ENCODE results near the gene ARHGEF2.
A peak's percentile ranks its signal among the peaks of the same experiment; 100 is the strongest.

The ARHGEF2 gene

DNA sequence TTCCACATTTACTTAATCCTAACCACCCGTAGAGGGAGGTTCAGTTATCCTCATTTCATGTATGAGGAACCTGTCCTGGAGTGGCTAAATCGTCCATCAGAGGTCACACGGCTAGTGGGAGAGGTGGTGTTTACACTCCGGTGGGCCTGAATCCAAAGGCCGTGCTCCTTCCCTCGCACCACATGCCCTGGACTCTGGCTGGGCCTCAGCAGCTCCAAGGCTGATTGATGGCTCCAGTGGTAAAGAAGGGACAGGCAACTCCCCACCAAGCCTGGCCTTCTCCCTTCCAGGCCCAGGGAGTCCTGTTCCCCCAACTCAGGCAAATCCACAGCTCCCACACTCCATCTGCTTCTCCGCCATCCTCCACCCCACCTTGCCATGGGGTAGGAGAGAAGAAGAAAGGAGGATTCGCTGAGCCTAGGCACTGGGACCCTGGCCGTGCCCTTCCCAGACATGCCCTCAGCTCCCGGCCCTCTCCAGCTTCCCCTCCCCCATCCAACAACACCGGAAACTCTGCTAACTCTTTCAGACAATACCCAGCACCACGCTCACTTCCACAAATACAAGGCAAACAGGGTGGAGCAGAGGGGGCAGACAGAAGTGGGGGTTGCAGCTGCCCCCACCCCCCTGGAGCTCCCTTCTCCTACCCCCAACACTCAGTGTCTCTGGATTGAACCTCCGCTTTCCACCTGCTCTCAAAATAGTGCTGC, 10.9 kb downstream of the ARHGEF2 start:
- Histone ChIP-seq H3K27me3 (ENCODE audit: insufficient read depth, poor library complexity, severe bottlenecking) (no peaks in the 10 kb centered on the region), H3K27ac (replicated peaks) (peak overlapping the region; percentile 76), H3K4me3 (replicated peaks; ENCODE audit: insufficient read depth, low read length) (0 out of 2 replicates have a peak overlapping the region, but pooled peaks have one; percentile 8)
- TF ChIP-seq POLR2AphosphoS5 (IDR thresholded peaks at IDR 0.05; ENCODE audit: low read depth) (peak; percentile 80), GABPA (IDR thresholded peaks at IDR 0.05; ENCODE audit: low read depth) (0 out of 2 replicates have a peak, but pooled peaks have one; percentile 12), REST (IDR thresholded peaks at IDR 0.05; ENCODE audit: insufficient replicate concordance, low read depth) (no peak), SPI1 (IDR thresholded peaks at IDR 0.05; ENCODE audit: borderline replicate concordance, low read depth) (peak; percentile 63; the same call in 1 of the 2 replicates)
- TF ChIP-seq, protein P1, sequence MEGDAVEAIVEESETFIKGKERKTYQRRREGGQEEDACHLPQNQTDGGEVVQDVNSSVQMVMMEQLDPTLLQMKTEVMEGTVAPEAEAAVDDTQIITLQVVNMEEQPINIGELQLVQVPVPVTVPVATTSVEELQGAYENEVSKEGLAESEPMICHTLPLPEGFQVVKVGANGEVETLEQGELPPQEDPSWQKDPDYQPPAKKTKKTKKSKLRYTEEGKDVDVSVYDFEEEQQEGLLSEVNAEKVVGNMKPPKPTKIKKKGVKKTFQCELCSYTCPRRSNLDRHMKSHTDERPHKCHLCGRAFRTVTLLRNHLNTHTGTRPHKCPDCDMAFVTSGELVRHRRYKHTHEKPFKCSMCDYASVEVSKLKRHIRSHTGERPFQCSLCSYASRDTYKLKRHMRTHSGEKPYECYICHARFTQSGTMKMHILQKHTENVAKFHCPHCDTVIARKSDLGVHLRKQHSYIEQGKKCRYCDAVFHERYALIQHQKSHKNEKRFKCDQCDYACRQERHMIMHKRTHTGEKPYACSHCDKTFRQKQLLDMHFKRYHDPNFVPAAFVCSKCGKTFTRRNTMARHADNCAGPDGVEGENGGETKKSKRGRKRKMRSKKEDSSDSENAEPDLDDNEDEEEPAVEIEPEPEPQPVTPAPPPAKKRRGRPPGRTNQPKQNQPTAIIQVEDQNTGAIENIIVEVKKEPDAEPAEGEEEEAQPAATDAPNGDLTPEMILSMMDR (IDR thresholded peaks at IDR 0.05; ENCODE audit: insufficient read depth, low read length) = no peak
- DNase-seq (ENCODE audit: low read depth in 1 of 2, low spot score in 1 of 2) = peak in 1 of 2 experiments; percentile 81

DNA sequence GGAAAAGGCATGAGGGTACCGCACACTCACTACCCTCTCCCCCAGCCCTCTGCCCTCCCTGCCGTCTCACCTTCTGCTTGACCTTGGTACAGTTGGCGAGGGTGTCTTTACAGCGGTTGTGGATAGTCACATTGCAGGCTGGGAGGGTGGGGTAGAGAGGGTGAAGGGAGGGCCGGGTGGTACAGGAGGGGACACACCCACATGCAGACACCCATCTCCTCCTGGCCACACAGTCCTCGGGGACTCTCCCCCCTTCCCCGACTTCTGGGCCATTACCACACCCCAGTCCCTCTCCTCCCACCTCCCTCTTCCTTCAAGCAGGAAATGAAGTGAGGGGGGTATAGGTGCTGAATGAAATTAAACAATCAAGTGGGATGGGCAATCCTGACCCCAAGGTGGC, 11.6 kb downstream of the ARHGEF2 start:
- peak overlapping the region; percentile 76 for H3K27ac ChIP-seq (replicated peaks)
- no peaks in the 10 kb centered on the region for H3K27me3 ChIP-seq (ENCODE audit: insufficient read depth, poor library complexity, severe bottlenecking)

More for the DNA sequence above, 11.6 kb downstream of the ARHGEF2 start:
- TF ChIP-seq SPI1 (IDR thresholded peaks at IDR 0.05; ENCODE audit: borderline replicate concordance, low read depth) (no peak), POLR2AphosphoS5 (IDR thresholded peaks at IDR 0.05; ENCODE audit: low read depth) (no peak), GABPA (IDR thresholded peaks at IDR 0.05; ENCODE audit: low read depth) (no peak), REST (IDR thresholded peaks at IDR 0.05; ENCODE audit: insufficient replicate concordance, low read depth) (no peak)
- TF ChIP-seq, protein P1 (IDR thresholded peaks at IDR 0.05; ENCODE audit: insufficient read depth, low read length) = no peak
- no peak overlapping the region for H3K4me3 ChIP-seq (replicated peaks; ENCODE audit: insufficient read depth, low read length)
- DNase-seq (ENCODE audit: low read depth in 1 of 2, low spot score in 1 of 2) = peak in 1 of 2 experiments; percentile 44
